HEK293T (cell line): Measurements from ENCODE around the gene BIRC3.

ENCODE experiments used
- BHLHE40 ChIP-seq: fragments of 450-650 bp; IDR thresholded peaks from 2 replicates; pipeline ENCODE4 v1.6.1; 2016; ENCODE audit warnings: mild to moderate bottlenecking, moderate library complexity, borderline replicate concordance
- ELF4 ChIP-seq: fragments of 450-650 bp; IDR thresholded peaks from 2 replicates; pipeline ENCODE4 v1.6.1; 2017; ENCODE audit warnings: antibody characterized with exemption
- FOXA1 ChIP-seq: fragments of 450-650 bp; IDR thresholded peaks from 2 replicates; pipeline ENCODE4 v1.6.1; 2016; ENCODE audit warnings: mild to moderate bottlenecking
- FOXK2 ChIP-seq: fragments of 450-650 bp; IDR thresholded peaks from 2 replicates; pipeline ENCODE4 v1.6.1; 2016; ENCODE audit warnings: mild to moderate bottlenecking
- FOXM1 ChIP-seq: fragments of 450-650 bp; IDR thresholded peaks from 2 replicates; pipeline ENCODE4 v1.6.1; 2017; ENCODE audit warnings: mild to moderate bottlenecking, borderline replicate concordance
- L3MBTL2 ChIP-seq: fragments of 450-650 bp; conservative IDR thresholded peaks from 2 replicates; pipeline ENCODE4 v1.6.1; 2016; ENCODE audit warnings: mild to moderate bottlenecking
- LEF1 ChIP-seq: fragments of 450-650 bp; IDR thresholded peaks from 2 replicates; pipeline ENCODE4 v1.6.1; 2017; ENCODE audit warnings: mild to moderate bottlenecking, borderline replicate concordance
- NFRKB ChIP-seq: fragments of 450-650 bp; IDR thresholded peaks from 2 replicates; pipeline ENCODE4 v1.6.1; 2016; ENCODE audit warnings: mild to moderate bottlenecking, moderate library complexity
- PKNOX1 ChIP-seq: fragments of 450-650 bp; IDR thresholded peaks from 2 replicates; pipeline ENCODE4 v1.6.1; 2016
- SP1 ChIP-seq: fragments of 450-650 bp; IDR thresholded peaks from 2 replicates; pipeline ENCODE4 v1.6.1; 2017
- SUZ12 ChIP-seq: fragments of 450-650 bp; IDR thresholded peaks from 2 replicates; pipeline ENCODE4 v1.6.1; 2016; ENCODE audit warnings: mild to moderate bottlenecking
- TARDBP ChIP-seq: fragments of 450-650 bp; IDR thresholded peaks from 2 replicates; pipeline ENCODE4 v1.6.1; 2016
- ZNF384 ChIP-seq: fragments of 450-650 bp; IDR thresholded peaks from 2 replicates; pipeline ENCODE4 v1.6.1; 2016

DNA sequence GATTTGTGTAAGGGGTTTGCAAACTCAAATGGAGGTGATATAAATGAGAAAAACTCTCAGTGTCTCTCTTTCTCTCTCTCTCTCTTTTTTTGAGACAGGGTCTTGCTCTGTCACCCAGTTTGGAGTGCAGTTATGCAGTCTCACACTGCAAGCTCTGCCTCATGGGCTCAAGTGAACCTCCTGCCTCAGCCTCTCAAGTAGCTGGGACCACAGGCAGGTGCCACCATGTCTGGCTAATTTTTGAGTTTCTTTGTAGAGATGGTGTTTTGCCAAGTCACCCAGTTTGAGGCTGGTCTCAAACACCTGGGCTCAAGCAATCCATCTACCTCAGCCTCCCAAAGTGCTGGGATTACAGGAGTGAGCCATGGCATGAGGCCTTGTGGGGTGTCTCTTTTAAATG, 2.9 kb downstream of the BIRC3 start:
- no peak for TF ChIP-seq ZNF384
- TF ChIP-seq TARDBP: no peak
- no peak for TF ChIP-seq FOXM1
- TF ChIP-seq SUZ12: no peak
- no peak for TF ChIP-seq ELF4
- no peak for TF ChIP-seq FOXA1
- no peak for TF ChIP-seq FOXK2
- no peak for TF ChIP-seq LEF1
- TF ChIP-seq BHLHE40: no peak
- no peak for TF ChIP-seq L3MBTL2
- TF ChIP-seq PKNOX1: no peak
- TF ChIP-seq NFRKB: no peak
- no peak for TF ChIP-seq SP1
